Trophoblast cell (in vitro differentiated cells and primary cell): ENCODE measurements around the gene RBFOX2.

ENCODE experiments used
- DNase-seq, 2 donors: peaks; one replicate each; pipeline ENCODE4 v3.0.0-alpha.2; 2016
- H2AFZ ChIP-seq: 2 replicates; pipeline ENCODE4 v1.6.1; 2013; ENCODE audit warnings: low read length, moderate library complexity, mild to moderate bottlenecking; ENCODE audit not compliant: insufficient read depth, poor library complexity
- H2AK5ac ChIP-seq: 2 replicates; pipeline ENCODE4 v1.6.1; 2013; ENCODE audit warnings: mild to moderate bottlenecking, low read length
- H2BK120ac ChIP-seq: 2 replicates; pipeline ENCODE4 v1.6.1; 2013; ENCODE audit warnings: low read length, mild to moderate bottlenecking, moderate library complexity; ENCODE audit not compliant: insufficient read depth, poor library complexity
- H2BK12ac ChIP-seq: 2 replicates; pipeline ENCODE4 v1.6.1; 2013; ENCODE audit warnings: mild to moderate bottlenecking, low read length, moderate library complexity
- H2BK5ac ChIP-seq: 2 replicates; pipeline ENCODE4 v1.6.1; 2013; ENCODE audit warnings: low read length, low read depth, moderate library complexity, mild to moderate bottlenecking; ENCODE audit not compliant: poor library complexity
- H3K14ac ChIP-seq: 2 replicates; pipeline ENCODE4 v1.6.1; 2013; ENCODE audit warnings: mild to moderate bottlenecking, low read length
- H3K18ac ChIP-seq: 2 replicates; pipeline ENCODE4 v1.6.1; 2013; ENCODE audit warnings: mild to moderate bottlenecking, low read length
- H3K23ac ChIP-seq: 2 replicates; pipeline ENCODE4 v1.6.1; 2013; ENCODE audit warnings: low read length
- H3K27ac ChIP-seq: 2 replicates; pipeline ENCODE4 v1.5.1; 2013; ENCODE audit warnings: low read depth, mild to moderate bottlenecking, inconsistent platforms, low read length, moderate library complexity
- H3K27me3 ChIP-seq: 2 replicates; pipeline ENCODE4 v1.6.1; 2013; ENCODE audit warnings: inconsistent platforms, mild to moderate bottlenecking, low read length, moderate library complexity; ENCODE audit not compliant: insufficient read depth
- H3K36me3 ChIP-seq, 2 experiments: 1 replicate in 1 of 2; 2 replicates in 1 of 2; pipeline ENCODE4 v1.6.1; 2013; ENCODE audit warnings: low read length in 2 of 2, mild to moderate bottlenecking in 2 of 2, moderate library complexity in 1 of 2; ENCODE audit not compliant: insufficient read depth in 2 of 2, control insufficient read depth in 1 of 2
- H3K4ac ChIP-seq: 2 replicates; pipeline ENCODE4 v1.6.1; 2013; ENCODE audit warnings: low read depth, mild to moderate bottlenecking, low read length, moderate library complexity
- H3K4me1 ChIP-seq, 2 experiments: 1 replicate in 1 of 2; 2 replicates in 1 of 2; pipeline ENCODE4 v1.6.1; 2013; ENCODE audit warnings: low read length in 2 of 2, mild to moderate bottlenecking in 2 of 2, moderate library complexity in 1 of 2; ENCODE audit not compliant: insufficient read depth in 2 of 2, control insufficient read depth in 1 of 2
- H3K4me2 ChIP-seq: 2 replicates; pipeline ENCODE4 v1.6.1; 2013; ENCODE audit warnings: inconsistent platforms, mild to moderate bottlenecking, low read length, moderate library complexity
- H3K4me3 ChIP-seq: 2 replicates; pipeline ENCODE4 v1.5.1; 2013; ENCODE audit warnings: mild to moderate bottlenecking, low read depth, low read length, inconsistent platforms
- H3K79me1 ChIP-seq: one replicate; pipeline ENCODE4 v1.6.1; 2013; ENCODE audit warnings: low read length
- H3K79me2 ChIP-seq: 2 replicates; pipeline ENCODE4 v1.6.1; 2013; ENCODE audit warnings: low read length, mild to moderate bottlenecking; ENCODE audit not compliant: control insufficient read depth, insufficient read depth, poor library complexity
- H3K9ac ChIP-seq: 2 replicates; pipeline ENCODE4 v1.6.1; 2013; ENCODE audit warnings: mild to moderate bottlenecking, low read length
- H3K9me3 ChIP-seq: 2 replicates; pipeline ENCODE4 v1.6.1; 2013; ENCODE audit warnings: low read depth, mild to moderate bottlenecking, control low read depth, inconsistent platforms, low read length; ENCODE audit not compliant: insufficient read depth
- H4K12ac ChIP-seq: 2 replicates; pipeline ENCODE4 v1.6.1; 2013; ENCODE audit warnings: low read depth, mild to moderate bottlenecking, low read length, moderate library complexity
- H4K8ac ChIP-seq: 2 replicates; pipeline ENCODE4 v1.6.1; 2013; ENCODE audit warnings: low read depth, mild to moderate bottlenecking, low read length, moderate library complexity
- H4K91ac ChIP-seq: one replicate; pipeline ENCODE4 v1.6.1; 2013; ENCODE audit warnings: low read depth, mild to moderate bottlenecking, low read length, moderate library complexity
- WGBS: extraction: QIAGEN DNeasy Blood & Tissue Kit; methylation state at CpG from one replicate; pipeline ENCODE4 v1.1.7; 2013; ENCODE audit warnings: missing lambda C conversion rate; ENCODE audit not compliant: insufficient read length, insufficient coverage; ENCODE audit errors: extremely low coverage; 5-methylcytosine and 5-hydroxymethylcytosine counted together

Gene RBFOX2

DNA sequence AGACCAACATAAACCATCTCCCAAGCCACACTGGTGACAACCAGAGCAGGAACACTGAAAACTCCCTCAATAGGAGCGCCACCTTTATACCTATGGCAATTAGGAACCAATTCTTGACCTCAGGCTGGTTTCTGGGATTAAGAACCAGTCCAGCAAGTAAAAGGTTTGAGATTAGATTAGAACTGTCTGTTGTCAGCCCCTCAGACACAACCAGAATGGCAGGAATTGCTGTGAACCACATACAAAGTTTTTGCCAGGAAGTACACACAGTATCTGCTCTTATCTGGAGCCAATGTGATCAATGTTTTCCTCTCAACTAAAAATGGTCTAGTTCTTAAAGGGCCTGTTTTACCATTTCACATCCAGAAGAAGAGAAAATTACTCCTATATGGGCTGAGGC is 55.2 kb downstream of the RBFOX2 start:
- H4K91ac ChIP-seq, result peak overlapping the region; percentile 45
- H2BK5ac ChIP-seq, result peak overlapping the region; percentile 42
- H4K12ac ChIP-seq, result no peak overlapping the region
- H3K4ac ChIP-seq, result no peak overlapping the region
- H3K79me1 ChIP-seq, result peaks cover 3% of the 10 kb centered on the region
- H3K4me3 ChIP-seq, result no peak overlapping the region
- no peaks in the 10 kb centered on the region for H3K36me3 ChIP-seq
- no peak overlapping the region for H3K23ac ChIP-seq
- no peak overlapping the region for H4K8ac ChIP-seq
- peak overlapping the region; percentile 20 for H3K14ac ChIP-seq
- no peak overlapping the region for H3K18ac ChIP-seq
- no peaks in the 10 kb centered on the region for H3K79me2 ChIP-seq
- H3K9me3 ChIP-seq, result no peaks in the 10 kb centered on the region
- H2AK5ac ChIP-seq, result no peak overlapping the region
- WGBS, result no CpG with 5 or more reads among the region's 1 CpG
- peak; percentile 36 to 82 for DNase-seq
- no peak overlapping the region for H3K4me2 ChIP-seq
- H2BK12ac ChIP-seq, result peak overlapping the region; percentile 37
- no peak overlapping the region for H3K9ac ChIP-seq
- peaks cover 4 to 20% of the 10 kb centered on the region in 2 experiments for H3K4me1 ChIP-seq
- H3K27ac ChIP-seq, result peak overlapping the region; percentile 46
- no peak overlapping the region for H2AFZ ChIP-seq
- no peaks in the 10 kb centered on the region for H3K27me3 ChIP-seq
- no peak overlapping the region for H2BK120ac ChIP-seq

DNA sequence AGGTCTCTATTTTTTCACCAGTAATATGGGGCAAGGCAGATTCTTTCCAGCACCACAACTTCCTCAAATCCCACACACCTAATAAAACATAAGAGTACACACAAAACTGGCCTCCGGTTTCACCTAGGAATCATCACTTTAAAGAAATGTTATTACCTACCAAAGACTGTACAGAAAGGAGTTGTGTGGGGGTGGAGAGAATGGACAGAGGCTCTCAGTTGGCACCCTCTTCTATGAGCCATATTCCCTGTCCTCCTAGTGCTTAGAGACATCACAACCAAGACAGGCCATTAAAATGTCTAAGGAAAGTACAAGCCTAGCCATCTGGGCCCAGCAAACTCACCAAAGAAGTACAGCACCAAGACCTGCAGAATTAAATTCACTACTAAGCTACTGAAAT is 56.1 kb downstream of the RBFOX2 start:
- Histone ChIP-seq H4K8ac (no peak overlapping the region), H3K18ac (no peak overlapping the region), H3K4me1 (peaks cover 4 to 17% of the 10 kb centered on the region in 2 experiments), H3K9me3 (no peaks in the 10 kb centered on the region), H4K12ac (no peak overlapping the region), H3K4me3 (no peak overlapping the region), H2BK12ac (no peak overlapping the region), H3K36me3 (no peaks in the 10 kb centered on the region), H2BK120ac (no peak overlapping the region), H3K79me2 (no peaks in the 10 kb centered on the region), H3K4me2 (no peak overlapping the region), H3K4ac (no peak overlapping the region), H3K27me3 (no peaks in the 10 kb centered on the region), H3K27ac (no peak overlapping the region), H4K91ac (no peak overlapping the region), H3K9ac (no peak overlapping the region), H3K23ac (no peak overlapping the region), H3K14ac (no peak overlapping the region), H3K79me1 (peaks cover 3% of the 10 kb centered on the region), H2BK5ac (no peak overlapping the region), H2AK5ac (no peak overlapping the region), H2AFZ (no peak overlapping the region)
- DNase-seq, result no peak
- no CpG with 5 or more reads among the region's 1 CpG for WGBS

DNA sequence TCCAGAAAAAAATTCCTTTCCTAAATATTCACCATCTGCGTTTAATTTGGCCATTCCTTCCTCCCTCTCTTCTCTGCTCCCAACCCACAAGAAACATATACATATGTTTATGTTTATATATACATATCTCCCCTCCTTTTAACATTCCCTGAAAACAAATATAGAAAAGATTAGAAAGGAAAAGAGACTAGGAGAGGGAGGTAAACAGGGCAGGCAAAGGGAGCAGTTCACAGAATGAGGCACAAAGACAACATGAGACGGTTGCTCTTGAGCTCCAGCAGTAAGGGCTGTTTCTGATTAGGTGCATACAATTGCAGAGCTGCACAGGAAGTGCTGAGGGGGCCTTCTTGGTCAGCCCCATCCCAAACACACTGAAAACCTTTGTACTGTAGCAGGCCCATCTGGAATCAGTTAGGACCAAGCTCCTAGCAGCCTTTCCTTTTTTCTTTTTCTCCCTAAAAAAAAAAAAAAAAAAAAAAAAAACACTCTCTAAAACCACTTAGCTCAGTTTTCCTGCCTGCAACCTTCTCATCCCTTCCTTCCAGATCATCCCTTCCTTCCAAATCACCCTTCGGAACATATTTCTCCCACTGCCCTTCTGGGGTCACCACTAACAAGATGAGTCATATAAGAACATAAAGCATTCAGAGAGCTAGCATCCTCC is 57.0 kb downstream of the RBFOX2 start:
- no peaks in the 10 kb centered on the region for H3K27me3 ChIP-seq
- no peak overlapping the region for H3K4ac ChIP-seq
- no peaks in the 10 kb centered on the region for H3K9me3 ChIP-seq
- no peak overlapping the region for H3K4me3 ChIP-seq
- H2AK5ac ChIP-seq, result no peak overlapping the region
- H4K91ac ChIP-seq, result no peak overlapping the region
- H2BK5ac ChIP-seq, result no peak overlapping the region
- H3K4me2 ChIP-seq, result no peak overlapping the region
- peaks cover 4 to 17% of the 10 kb centered on the region in 2 experiments for H3K4me1 ChIP-seq
- H3K23ac ChIP-seq, result no peak overlapping the region
- H4K8ac ChIP-seq, result no peak overlapping the region
- H3K36me3 ChIP-seq, result no peaks in the 10 kb centered on the region
- H2BK12ac ChIP-seq, result no peak overlapping the region
- H3K79me2 ChIP-seq, result no peaks in the 10 kb centered on the region
- no peak for DNase-seq
- H2BK120ac ChIP-seq, result no peak overlapping the region
- H3K18ac ChIP-seq, result no peak overlapping the region
- no peak overlapping the region for H3K9ac ChIP-seq
- peaks cover 3% of the 10 kb centered on the region for H3K79me1 ChIP-seq
- H3K27ac ChIP-seq, result no peak overlapping the region
- H4K12ac ChIP-seq, result no peak overlapping the region
- H3K14ac ChIP-seq, result no peak overlapping the region
- H2AFZ ChIP-seq, result no peak overlapping the region
- no CpG with 5 or more reads among the region's 3 CpGs for WGBS

DNA sequence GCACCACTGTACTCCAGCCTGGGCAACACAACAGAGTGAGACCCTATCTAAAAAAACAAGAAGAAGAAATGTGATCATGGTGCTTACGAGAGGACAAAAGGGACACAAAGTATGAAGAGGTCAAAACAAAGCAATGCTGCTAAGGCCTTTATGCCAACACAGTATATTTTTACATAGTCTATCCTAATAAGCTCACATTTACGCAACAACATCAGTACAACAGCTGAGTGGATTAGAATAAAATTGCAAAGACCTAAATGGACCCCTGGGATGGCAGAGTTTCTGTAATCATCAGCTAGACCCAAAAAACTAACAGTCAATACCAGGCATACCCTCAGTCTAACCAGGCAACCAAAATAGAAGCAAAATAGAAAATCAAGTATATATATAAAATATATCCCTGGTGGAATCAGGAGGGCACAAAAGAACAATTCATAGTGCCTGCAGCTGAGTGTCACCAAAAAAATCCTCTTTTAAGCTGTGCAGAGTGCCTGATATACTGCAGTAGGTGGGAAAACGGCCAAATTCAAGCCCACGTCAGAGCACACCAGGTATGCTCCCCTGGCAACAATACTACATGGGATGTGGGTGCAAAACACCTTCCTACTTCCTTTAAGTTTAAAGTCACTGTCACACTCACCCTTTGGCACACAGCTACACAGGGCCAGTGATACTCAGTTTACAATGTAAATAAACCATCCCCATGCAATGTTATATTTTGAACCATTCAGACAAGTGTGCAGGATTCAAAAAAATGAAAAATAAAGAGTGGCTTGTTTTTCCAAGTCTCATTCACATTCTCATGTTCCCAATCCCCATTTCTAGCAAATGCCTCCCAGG is 57.8 kb downstream of the RBFOX2 start:
- no peak overlapping the region for H3K4me2 ChIP-seq
- H3K79me1 ChIP-seq, result peaks cover 3% of the 10 kb centered on the region
- no peak overlapping the region for H4K12ac ChIP-seq
- no CpG with 5 or more reads among the region's 4 CpGs for WGBS
- no peak overlapping the region for H4K91ac ChIP-seq
- no peak for DNase-seq
- H3K14ac ChIP-seq, result no peak overlapping the region
- no peak overlapping the region for H3K18ac ChIP-seq
- H4K8ac ChIP-seq, result no peak overlapping the region
- H3K9me3 ChIP-seq, result no peaks in the 10 kb centered on the region
- no peak overlapping the region for H2BK12ac ChIP-seq
- no peaks in the 10 kb centered on the region for H3K36me3 ChIP-seq
- no peak overlapping the region for H3K9ac ChIP-seq
- no peak overlapping the region for H2AK5ac ChIP-seq
- no peak overlapping the region for H3K27ac ChIP-seq
- no peak overlapping the region for H2BK120ac ChIP-seq
- H3K27me3 ChIP-seq, result no peaks in the 10 kb centered on the region
- no peak overlapping the region for H2AFZ ChIP-seq
- no peak overlapping the region for H3K4me3 ChIP-seq
- H3K4ac ChIP-seq, result no peak overlapping the region
- H3K23ac ChIP-seq, result no peak overlapping the region
- H2BK5ac ChIP-seq, result no peak overlapping the region
- no peaks in the 10 kb centered on the region for H3K79me2 ChIP-seq
- H3K4me1 ChIP-seq, result peaks cover 4 to 17% of the 10 kb centered on the region in 2 experiments
